MCF 10A (cell line): ENCODE results near the gene ARPC5. TPM values are rescaled to one million over a fixed set of nuclear protein-coding genes. Genes with fewer than 3 reads are reported as not detected.

Experiments
- BruUV-seq: library from RNA; stranded (reverse); fragments of 400-500 nt; replicated peaks from 2 replicates; lab custom pipeline; 2021; lab: Mats Ljungman, UMichigan
- CTCF ChIA-PET: fragments of 300-600 bp; sonication (Branson Sonifier 250); formaldehyde crosslinking; extraction: SDS; loops from one replicate; lab custom pipeline; 2021; ENCODE audit warnings: antibody characterized with exemption, inconsistent platforms; lab: Yijun Ruan, JAX
- POLR2A ChIA-PET: fragments of 300-600, 350-650 bp; sonication (Branson Sonifier 250); formaldehyde crosslinking; extraction: SDS; loops from one replicate; lab custom pipeline; 2020; ENCODE audit warnings: antibody characterized with exemption, inconsistent platforms; lab: Yijun Ruan, JAX
- DNase-seq: peaks from one replicate; pipeline ENCODE4 v3.0.0-alpha.2; 2018; ENCODE audit not compliant: unreplicated experiment
- H3K27ac Mint-ChIP-seq: one replicate; pipeline ENCODE4 v1.8.0; 2022; ENCODE audit warnings: mild to moderate bottlenecking, low read depth, mixed read lengths; ENCODE audit not compliant: unreplicated experiment
- H3K27me3 Mint-ChIP-seq: one replicate; pipeline ENCODE4 v1.8.0; 2022; ENCODE audit warnings: mixed read lengths; ENCODE audit not compliant: insufficient read depth, unreplicated experiment
- H3K36me3 Mint-ChIP-seq: one replicate; pipeline ENCODE4 v1.8.0; 2022; ENCODE audit warnings: mild to moderate bottlenecking, moderate library complexity, mixed read lengths; ENCODE audit not compliant: insufficient read depth, unreplicated experiment
- H3K4me1 Mint-ChIP-seq: one replicate; pipeline ENCODE4 v1.8.0; 2022; ENCODE audit warnings: mixed read lengths; ENCODE audit not compliant: insufficient read depth, unreplicated experiment
- H3K4me3 Mint-ChIP-seq: one replicate; pipeline ENCODE4 v1.8.0; 2022; ENCODE audit warnings: mild to moderate bottlenecking, moderate library complexity, mixed read lengths; ENCODE audit not compliant: unreplicated experiment
- H3K9me3 Mint-ChIP-seq: one replicate; pipeline ENCODE4 v1.8.0; 2022; ENCODE audit warnings: mixed read lengths; ENCODE audit not compliant: unreplicated experiment
- intact Hi-C: fragments of 100-400 bp; cut with micrococcal nuclease; formaldehyde crosslinking; loops from 2 replicates; pipeline ENCODE4 v1.14.1; 2022
- total RNA-seq: library from RNA; stranded (reverse); gene quantifications from 2 replicates; pipeline ENCODE4 v1.2.3, GENCODE V29; 2022
- TF ChIP-seq, protein P1 (sequence below): fragments of 200-600 bp; IDR thresholded peaks from one replicate; pipeline ENCODE4 v1.8.0; 2022; ENCODE audit warnings: antibody characterized with exemption, mild to moderate bottlenecking; ENCODE audit not compliant: unreplicated experiment

ARPC5 gene
- total RNA-seq, 1 experiment from 2014 or later = 195 TPM

DNA sequence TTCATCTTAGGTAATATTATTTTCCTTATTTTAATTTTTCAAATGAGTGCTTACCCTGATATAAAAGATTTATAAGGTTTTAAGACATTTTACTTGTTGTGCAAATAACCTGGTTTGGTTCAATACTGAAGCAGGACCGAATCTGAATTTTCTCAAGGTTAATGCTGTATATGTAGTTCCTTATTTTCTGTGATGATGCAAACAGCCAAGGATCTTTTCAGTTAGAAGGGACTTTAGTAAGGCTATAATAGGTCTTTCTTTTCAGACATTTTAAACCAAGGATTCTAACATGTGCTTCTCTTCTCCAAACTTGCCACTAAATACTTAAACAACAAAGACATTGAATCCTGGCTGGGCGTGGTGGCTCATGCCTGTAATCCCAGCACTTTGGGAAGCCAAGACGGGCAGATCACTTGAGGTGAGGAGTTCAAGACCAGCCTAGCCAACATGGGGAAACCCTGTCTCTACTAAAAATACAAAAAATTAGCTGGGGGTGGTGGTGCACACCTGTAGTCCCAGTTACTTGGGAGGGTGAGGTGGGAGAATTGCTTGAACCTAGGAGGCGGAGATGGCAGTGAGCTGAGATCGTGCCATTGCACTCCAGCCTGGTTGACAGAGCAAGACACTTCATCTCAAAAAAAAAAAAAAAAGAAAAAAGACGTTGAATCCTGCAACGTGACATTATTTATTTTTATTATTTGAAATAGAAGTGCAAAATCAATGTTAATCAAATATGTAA is 3.2 kb upstream of the ARPC5 start:
- DNase-seq = no peak
- peaks cover 7% of the 10 kb centered on the region for H3K4me1 Mint-ChIP-seq
- H3K4me3 Mint-ChIP-seq = no peak overlapping the region
- no peaks in the 10 kb centered on the region for H3K27me3 Mint-ChIP-seq
- ChIA-PET POLR2A (interaction anchor here (1.1 to 2.2 kb wide), 2 partner anchors 7 to 413 kb away, joined by 3 to 6 read pairs; partner anchors contain the start of gene TSEN15), CTCF (interaction anchor here (0.6 to 3.3 kb wide), 7 partner anchors 8 to 1053 kb away, joined by 3 to 24 read pairs (median 3); no protein-coding TSS in a partner anchor)
- TF ChIP-seq, protein P1, sequence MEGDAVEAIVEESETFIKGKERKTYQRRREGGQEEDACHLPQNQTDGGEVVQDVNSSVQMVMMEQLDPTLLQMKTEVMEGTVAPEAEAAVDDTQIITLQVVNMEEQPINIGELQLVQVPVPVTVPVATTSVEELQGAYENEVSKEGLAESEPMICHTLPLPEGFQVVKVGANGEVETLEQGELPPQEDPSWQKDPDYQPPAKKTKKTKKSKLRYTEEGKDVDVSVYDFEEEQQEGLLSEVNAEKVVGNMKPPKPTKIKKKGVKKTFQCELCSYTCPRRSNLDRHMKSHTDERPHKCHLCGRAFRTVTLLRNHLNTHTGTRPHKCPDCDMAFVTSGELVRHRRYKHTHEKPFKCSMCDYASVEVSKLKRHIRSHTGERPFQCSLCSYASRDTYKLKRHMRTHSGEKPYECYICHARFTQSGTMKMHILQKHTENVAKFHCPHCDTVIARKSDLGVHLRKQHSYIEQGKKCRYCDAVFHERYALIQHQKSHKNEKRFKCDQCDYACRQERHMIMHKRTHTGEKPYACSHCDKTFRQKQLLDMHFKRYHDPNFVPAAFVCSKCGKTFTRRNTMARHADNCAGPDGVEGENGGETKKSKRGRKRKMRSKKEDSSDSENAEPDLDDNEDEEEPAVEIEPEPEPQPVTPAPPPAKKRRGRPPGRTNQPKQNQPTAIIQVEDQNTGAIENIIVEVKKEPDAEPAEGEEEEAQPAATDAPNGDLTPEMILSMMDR = no peak
- intact Hi-C loops = loop anchor here (10.0 kb wide), 1 partner anchor 746 kb away; the partner anchor contains the start of gene C1orf21
- H3K27ac Mint-ChIP-seq = no peak overlapping the region
- no peaks in the 10 kb centered on the region for H3K9me3 Mint-ChIP-seq
- no TSS peak for BruUV-seq
- H3K36me3 Mint-ChIP-seq = peaks cover 10% of the 10 kb centered on the region

DNA sequence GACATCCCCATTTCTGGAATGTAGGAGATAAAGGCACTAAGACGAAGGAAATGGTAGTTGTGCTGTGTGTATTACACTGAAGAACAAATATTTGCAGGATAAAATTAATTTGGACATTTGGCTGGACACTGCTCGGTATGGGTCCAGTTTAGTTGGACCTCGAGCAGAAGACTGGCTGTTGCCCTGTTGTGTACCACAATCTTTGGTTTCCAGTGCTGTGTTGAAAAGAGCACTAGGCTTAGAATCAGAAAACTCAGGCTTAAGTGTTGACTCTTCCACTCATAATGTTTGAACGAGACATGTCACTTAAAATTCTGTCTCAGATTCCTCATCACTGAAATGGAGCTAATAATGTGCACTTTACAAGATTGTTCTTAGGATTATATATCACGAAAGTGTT is 1.2 kb upstream of the ARPC5 start:
- ChIA-PET POLR2A (interaction anchor here (0.6 to 2.2 kb wide), 5 partner anchors 9 to 670 kb away, joined by 3 to 6 read pairs (median 4); partner anchors contain the start of gene SMG7), CTCF (interaction anchor here (1.0 to 3.3 kb wide), 5 partner anchors 9 to 415 kb away, joined by 3 to 24 read pairs (median 4); partner anchors contain the start of gene TSEN15)
- peaks cover 13% of the 10 kb centered on the region for H3K36me3 Mint-ChIP-seq
- intact Hi-C loops = loop anchor here (1.0 to 10.0 kb wide), 2 partner anchors 280 to 748 kb away; partner anchors contain the start of gene C1orf21
- DNase-seq = no peak
- BruUV-seq = TSS peak; percentile 28
- H3K27me3 Mint-ChIP-seq = no peaks in the 10 kb centered on the region
- TF ChIP-seq, protein P1 = no peak
- peaks cover 9% of the 10 kb centered on the region for H3K4me1 Mint-ChIP-seq
- H3K27ac Mint-ChIP-seq = no peak overlapping the region
- H3K9me3 Mint-ChIP-seq = no peaks in the 10 kb centered on the region
- peak overlapping the region; percentile 100 for H3K4me3 Mint-ChIP-seq

DNA sequence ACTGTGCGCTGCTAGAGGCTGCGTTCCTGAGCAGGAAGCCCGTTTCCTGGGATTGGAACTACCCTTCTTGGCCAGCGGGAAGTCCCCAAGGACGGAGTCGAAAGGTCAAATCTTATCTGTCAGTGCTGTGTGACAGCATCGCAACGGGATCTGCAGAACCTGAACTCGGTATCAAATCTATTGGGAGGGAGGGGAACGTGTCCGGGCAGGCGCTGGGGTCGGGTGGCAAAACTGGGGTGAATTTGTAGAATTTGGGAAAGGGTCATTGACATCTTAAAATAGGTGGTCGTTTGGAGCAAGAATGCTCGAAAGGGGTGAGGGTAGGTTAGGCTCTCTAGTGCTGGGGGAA is 725 bp upstream of the ARPC5 start:
- H3K36me3 Mint-ChIP-seq = peaks cover 18% of the 10 kb centered on the region

More for the DNA sequence above, 725 bp upstream of the ARPC5 start:
- DNase-seq = no peak
- TF ChIP-seq, protein P1 = no peak
- CTCF ChIA-PET = interaction anchor here (1.0 to 4.3 kb wide), 3 partner anchors 9 to 415 kb away, joined by 3 to 21 read pairs (median 4); partner anchors contain the start of gene TSEN15
- intact Hi-C loops = loop anchor here (1.0 to 10.0 kb wide), 2 partner anchors 280 to 748 kb away; partner anchors contain the start of gene C1orf21
- Mint-ChIP-seq H3K9me3 (no peaks in the 10 kb centered on the region), H3K27ac (no peak overlapping the region), H3K4me1 (peaks cover 12% of the 10 kb centered on the region), H3K4me3 (peak overlapping the region; percentile 100), H3K27me3 (no peaks in the 10 kb centered on the region)
- no TSS peak for BruUV-seq
- POLR2A ChIA-PET = interaction anchor here (0.7 to 5.9 kb wide), 8 partner anchors 10 to 608 kb away, joined by 3 to 67 read pairs (median 4); no protein-coding TSS in a partner anchor
